Measurements from ENCODE around the gene SNAI1.

GRCh38 chr20:49995586-49995985 lies 12.8 kb downstream of the SNAI1 start:
- TF ChIP-seq, protein P1, sequence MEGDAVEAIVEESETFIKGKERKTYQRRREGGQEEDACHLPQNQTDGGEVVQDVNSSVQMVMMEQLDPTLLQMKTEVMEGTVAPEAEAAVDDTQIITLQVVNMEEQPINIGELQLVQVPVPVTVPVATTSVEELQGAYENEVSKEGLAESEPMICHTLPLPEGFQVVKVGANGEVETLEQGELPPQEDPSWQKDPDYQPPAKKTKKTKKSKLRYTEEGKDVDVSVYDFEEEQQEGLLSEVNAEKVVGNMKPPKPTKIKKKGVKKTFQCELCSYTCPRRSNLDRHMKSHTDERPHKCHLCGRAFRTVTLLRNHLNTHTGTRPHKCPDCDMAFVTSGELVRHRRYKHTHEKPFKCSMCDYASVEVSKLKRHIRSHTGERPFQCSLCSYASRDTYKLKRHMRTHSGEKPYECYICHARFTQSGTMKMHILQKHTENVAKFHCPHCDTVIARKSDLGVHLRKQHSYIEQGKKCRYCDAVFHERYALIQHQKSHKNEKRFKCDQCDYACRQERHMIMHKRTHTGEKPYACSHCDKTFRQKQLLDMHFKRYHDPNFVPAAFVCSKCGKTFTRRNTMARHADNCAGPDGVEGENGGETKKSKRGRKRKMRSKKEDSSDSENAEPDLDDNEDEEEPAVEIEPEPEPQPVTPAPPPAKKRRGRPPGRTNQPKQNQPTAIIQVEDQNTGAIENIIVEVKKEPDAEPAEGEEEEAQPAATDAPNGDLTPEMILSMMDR (IDR thresholded peaks at IDR 0.05): no peak
- no peak for TF ChIP-seq POLR2A (IDR thresholded peaks at IDR 0.05)

All from suprapubic skin (tissue), 3 donors.